ENCODE data around the gene PRKG2. TPM values are rescaled to one million over a fixed set of nuclear protein-coding genes. Genes with fewer than 3 reads are reported as not detected.

PRKG2 gene
- total RNA-seq, 4 donors from 2014 or later = 7.3 to 11.2 (median 8.8) TPM

- Histone ChIP-seq H3K27me3 (no peaks in the 10 kb centered on the region), H3K27ac (replicated peaks in 1 of 4) (no peak overlapping the region), H3K4me3 (no peak overlapping the region), H3K9me3 (no peaks in the 10 kb centered on the region), H3K36me3 (no peaks in the 10 kb centered on the region), H3K4me1 (no peaks in the 10 kb centered on the region)
- DNase-seq (ENCODE audit: extremely low spot score) = no peak
- no peak for TF ChIP-seq EP300 (IDR thresholded peaks at IDR 0.05)
- no peak for TF ChIP-seq CTCF (IDR thresholded peaks at IDR 0.05)
- TF ChIP-seq POLR2AphosphoS5 (IDR thresholded peaks at IDR 0.05) = no peak
- TF ChIP-seq POLR2A (IDR thresholded peaks at IDR 0.05; ENCODE audit: low read depth) = no peak
- intact Hi-C loops (cut with DNase I) = no loop called here
Measured at GRCh38 chr4:81102107-81102506, 112.9 kb downstream of the PRKG2 start.

- intact Hi-C loops (cut with DNase I) = no loop called here
- Histone ChIP-seq H3K9me3 (no peaks in the 10 kb centered on the region), H3K4me1 (no peaks in the 10 kb centered on the region), H3K27me3 (no peaks in the 10 kb centered on the region), H3K4me3 (no peak overlapping the region), H3K27ac (replicated peaks in 1 of 4) (no peak overlapping the region), H3K36me3 (no peaks in the 10 kb centered on the region)
- DNase-seq (ENCODE audit: extremely low spot score) = no peak
- TF ChIP-seq POLR2AphosphoS5 (IDR thresholded peaks at IDR 0.05) = no peak
- TF ChIP-seq POLR2A (IDR thresholded peaks at IDR 0.05; ENCODE audit: low read depth) = no peak
- no peak for TF ChIP-seq CTCF (IDR thresholded peaks at IDR 0.05)
- no peak for TF ChIP-seq EP300 (IDR thresholded peaks at IDR 0.05)
- WGBS = 90% methylated on average over 1 of the region's 1 CpG
Measured at GRCh38 chr4:81096566-81096965, 118.5 kb downstream of the PRKG2 start.

- Histone ChIP-seq H3K9me3 (no peaks in the 10 kb centered on the region), H3K27ac (replicated peaks in 1 of 4) (no peak overlapping the region), H3K27me3 (no peaks in the 10 kb centered on the region), H3K4me3 (no peak overlapping the region), H3K4me1 (no peaks in the 10 kb centered on the region), H3K36me3 (no peaks in the 10 kb centered on the region)
- intact Hi-C loops (cut with DNase I) = no loop called here
- TF ChIP-seq CTCF (IDR thresholded peaks at IDR 0.05) = no peak
- no peak for TF ChIP-seq POLR2A (IDR thresholded peaks at IDR 0.05; ENCODE audit: low read depth)
- TF ChIP-seq EP300 (IDR thresholded peaks at IDR 0.05) = no peak
- no peak for TF ChIP-seq POLR2AphosphoS5 (IDR thresholded peaks at IDR 0.05)
- DNase-seq (ENCODE audit: extremely low spot score) = no peak
- WGBS = 79% methylated on average over 2 of the region's 2 CpGs
Measured at GRCh38 chr4:81095389-81095788, 119.6 kb downstream of the PRKG2 start.

- Histone ChIP-seq H3K27ac (replicated peaks in 1 of 4) (no peak overlapping the region), H3K27me3 (no peaks in the 10 kb centered on the region), H3K4me1 (no peaks in the 10 kb centered on the region), H3K9me3 (no peaks in the 10 kb centered on the region), H3K4me3 (no peak overlapping the region), H3K36me3 (no peaks in the 10 kb centered on the region)
- intact Hi-C loops (cut with DNase I) = no loop called here
- no peak for DNase-seq (ENCODE audit: extremely low spot score)
- TF ChIP-seq EP300 (IDR thresholded peaks at IDR 0.05) (no peak), POLR2A (IDR thresholded peaks at IDR 0.05; ENCODE audit: low read depth) (no peak), CTCF (IDR thresholded peaks at IDR 0.05) (no peak), POLR2AphosphoS5 (IDR thresholded peaks at IDR 0.05) (no peak)
- 71% methylated on average over 2 of the region's 2 CpGs for WGBS
Measured at GRCh38 chr4:81093720-81094401, 121.2 kb downstream of the PRKG2 start.

- TF ChIP-seq POLR2A (IDR thresholded peaks at IDR 0.05; ENCODE audit: low read depth) (no peak), POLR2AphosphoS5 (IDR thresholded peaks at IDR 0.05) (no peak), CTCF (IDR thresholded peaks at IDR 0.05) (no peak), EP300 (IDR thresholded peaks at IDR 0.05) (no peak)
Measured at GRCh38 chr4:81085979-81086378, 129.0 kb downstream of the PRKG2 start.

More at GRCh38 chr4:81085979-81086378, 129.0 kb downstream of the PRKG2 start:
- H3K4me3 ChIP-seq = no peak overlapping the region
- intact Hi-C loops (cut with DNase I) = no loop called here
- no peaks in the 10 kb centered on the region for H3K36me3 ChIP-seq
- no peak overlapping the region for H3K27ac ChIP-seq (replicated peaks in 1 of 4)
- no peaks in the 10 kb centered on the region for H3K9me3 ChIP-seq
- no peak for DNase-seq (ENCODE audit: extremely low spot score)
- 92% methylated on average over 3 of the region's 3 CpGs for WGBS
- no peaks in the 10 kb centered on the region for H3K27me3 ChIP-seq
- H3K4me1 ChIP-seq = peaks cover 0 to 9% (median 3%) of the 10 kb centered on the region in 4 donors
